Skeletal muscle tissue (tissue), 4 donors: ENCODE measurements around the gene GON7. TPM values are rescaled to one million over a fixed set of nuclear protein-coding genes. Genes with fewer than 3 reads are reported as not detected.
"Not testable (repeated sequence)": the region's sequence is repeated elsewhere in the genome, so short reads cannot be mapped to it uniquely, and the experiment has no call there.

Experiments
- H3K27ac ChIP-seq: one replicate; pipeline ENCODE4 v1.7.0; 2013; ENCODE audit warnings: mild to moderate bottlenecking, low read depth, low read length, inconsistent platforms
- H3K27me3 ChIP-seq, 3 donors: one replicate each; pipeline ENCODE4 v1.7.0; 2013; ENCODE audit warnings: low read length in 3 of 3; ENCODE audit not compliant: control insufficient read depth in 3 of 3, insufficient read depth in 3 of 3
- H3K36me3 ChIP-seq, 3 donors: one replicate each; pipeline ENCODE4 v1.7.0; 2013; ENCODE audit warnings: low read length in 3 of 3; ENCODE audit not compliant: control insufficient read depth in 3 of 3, insufficient read depth in 3 of 3
- H3K4me1 ChIP-seq, 3 donors: one replicate each; pipeline ENCODE4 v1.7.0; 2013; ENCODE audit warnings: low read length in 3 of 3, mild to moderate bottlenecking in 3 of 3; ENCODE audit not compliant: control insufficient read depth in 3 of 3, insufficient read depth in 3 of 3
- H3K4me3 ChIP-seq, 3 donors: one replicate each; pipeline ENCODE4 v1.7.0; 2013; ENCODE audit warnings: low read length in 3 of 3
- H3K9ac ChIP-seq, 3 donors: one replicate each; pipeline ENCODE4 v1.7.0; 2013; ENCODE audit warnings: low read length in 3 of 3, mild to moderate bottlenecking in 3 of 3, moderate library complexity in 2 of 3, low read depth in 1 of 3
- H3K9me3 ChIP-seq, 3 donors: one replicate each; pipeline ENCODE4 v1.7.0; 2013; ENCODE audit warnings: low read length in 3 of 3; ENCODE audit not compliant: control insufficient read depth in 3 of 3
- total RNA-seq: library from RNA; depleted of rRNA; stranded (reverse); fragments of >200 nt; gene quantifications from one replicate; pipeline ENCODE4 v1.2.3, GENCODE V29; 2014
- donor health status: Osteomylitis.

GON7 gene
- total RNA-seq, 1 donor from 2014 or later = 1.6 TPM

- Histone ChIP-seq H3K4me1 (peaks cover 0 to 5% (median 0%) of the 10 kb centered on the region in 3 donors), H3K27ac (no peak overlapping the region), H3K4me3 (no peak overlapping the region), H3K27me3 (peaks cover 0 to 4% (median 0%) of the 10 kb centered on the region in 3 donors), H3K9me3 (no peaks in the 10 kb centered on the region), H3K9ac (no peak overlapping the region), H3K36me3 (no peaks in the 10 kb centered on the region)
These were observed 31.4 kb downstream of the GON7 start for GRCh38 chr14:93175492-93175891.

- not testable (repeated sequence) for H3K4me3 ChIP-seq, H3K27me3 ChIP-seq, H3K9ac ChIP-seq, H3K4me1 ChIP-seq, H3K9me3 ChIP-seq, H3K36me3 ChIP-seq, H3K27ac ChIP-seq
These were observed 32.1 kb downstream of the GON7 start for GRCh38 chr14:93174731-93175130.

- Histone ChIP-seq H3K27me3 (peaks cover 0 to 4% (median 0%) of the 10 kb centered on the region in 3 donors), H3K4me3 (no peak overlapping the region), H3K27ac (no peak overlapping the region), H3K36me3 (no peaks in the 10 kb centered on the region), H3K4me1 (peaks cover 0 to 5% (median 0%) of the 10 kb centered on the region in 3 donors), H3K9ac (peak overlapping the region in 1 of 3 donors; percentile 25), H3K9me3 (no peaks in the 10 kb centered on the region)
These were observed 32.9 kb downstream of the GON7 start for GRCh38 chr14:93173943-93174395.

- Histone ChIP-seq H3K4me3 (no peak overlapping the region), H3K27ac (no peak overlapping the region), H3K27me3 (peaks cover 0 to 4% (median 0%) of the 10 kb centered on the region in 3 donors), H3K9ac (no peak overlapping the region), H3K9me3 (no peaks in the 10 kb centered on the region), H3K4me1 (peaks cover 0 to 5% (median 0%) of the 10 kb centered on the region in 3 donors), H3K36me3 (no peaks in the 10 kb centered on the region)
These were observed 35.5 kb downstream of the GON7 start for GRCh38 chr14:93171376-93171775.

- not testable (repeated sequence) for H3K27me3 ChIP-seq, H3K9me3 ChIP-seq, H3K9ac ChIP-seq, H3K4me3 ChIP-seq, H3K36me3 ChIP-seq, H3K27ac ChIP-seq, H3K4me1 ChIP-seq
These were observed 36.7 kb downstream of the GON7 start for GRCh38 chr14:93170141-93170540.

GRCh38 chr14:93169619-93170018 lies 37.2 kb downstream of the GON7 start:
- H3K9me3 ChIP-seq, H3K36me3 ChIP-seq, H3K4me1 ChIP-seq, H3K9ac ChIP-seq, H3K4me3 ChIP-seq, H3K27ac ChIP-seq, H3K27me3 ChIP-seq: not testable (repeated sequence)

- H3K36me3 ChIP-seq, H3K4me1 ChIP-seq, H3K27me3 ChIP-seq, H3K9ac ChIP-seq, H3K27ac ChIP-seq, H3K9me3 ChIP-seq, H3K4me3 ChIP-seq: not testable (repeated sequence)
These were observed 38.3 kb downstream of the GON7 start for GRCh38 chr14:93168610-93169009.

- H3K27me3 ChIP-seq, H3K4me3 ChIP-seq, H3K27ac ChIP-seq, H3K4me1 ChIP-seq, H3K9ac ChIP-seq, H3K9me3 ChIP-seq, H3K36me3 ChIP-seq: not testable (repeated sequence)
These were observed 41.3 kb downstream of the GON7 start for GRCh38 chr14:93165271-93166265.

- Histone ChIP-seq H3K9me3 (no peaks in the 10 kb centered on the region), H3K27me3 (no peaks in the 10 kb centered on the region), H3K4me3 (no peak overlapping the region), H3K4me1 (no peaks in the 10 kb centered on the region), H3K27ac (no peak overlapping the region), H3K9ac (no peak overlapping the region), H3K36me3 (no peaks in the 10 kb centered on the region)
These were observed 43.3 kb downstream of the GON7 start for GRCh38 chr14:93163564-93163963.

GRCh38 chr14:93161411-93161940 lies 45.4 kb downstream of the GON7 start:
- Histone ChIP-seq H3K36me3 (no peaks in the 10 kb centered on the region), H3K27me3 (no peaks in the 10 kb centered on the region), H3K4me1 (no peaks in the 10 kb centered on the region), H3K4me3 (no peak overlapping the region), H3K9me3 (no peaks in the 10 kb centered on the region), H3K9ac (no peak overlapping the region), H3K27ac (no peak overlapping the region)
